Stimulated activated naive CD8-positive, alpha-beta T cell treated with anti-CD3 and anti-CD28 coated beads, Interleukin-15, amount 100 ng/mL, for 72 hours (primary cell): ENCODE data around the gene HSD17B14.

Experiments
- ATAC-seq: fragments of 150-1000 bp; cut with Tn5 transposase; 2 replicates; pipeline ENCODE4 v1.10.0; 2021; ENCODE audit warnings: mild to moderate bottlenecking, moderate library complexity
- DNase-seq, 2 donors: peaks; one replicate each; pipeline ENCODE4 v3.0.0; 2021 to 2022
- H3K27ac Mint-ChIP-seq, 2 donors: one replicate each; pipeline ENCODE4 v1.8.0; 2022; ENCODE audit warnings: mild to moderate bottlenecking in 2 of 2, mixed read lengths in 2 of 2, moderate library complexity in 2 of 2
- H3K27me3 Mint-ChIP-seq: one replicate; pipeline ENCODE4 v1.8.0; 2022; ENCODE audit warnings: mixed read lengths
- H3K4me1 Mint-ChIP-seq: one replicate; pipeline ENCODE4 v1.8.0; 2022; ENCODE audit warnings: mild to moderate bottlenecking, mixed read lengths
- H3K4me3 Mint-ChIP-seq, 2 donors: one replicate each; pipeline ENCODE4 v1.8.0; 2022; ENCODE audit warnings: mild to moderate bottlenecking in 2 of 2, mixed read lengths in 2 of 2, moderate library complexity in 1 of 2
- H3K9me3 Mint-ChIP-seq, 2 donors: one replicate each; pipeline ENCODE4 v1.8.0; 2022; ENCODE audit warnings: mixed read lengths in 2 of 2

HSD17B14 gene

DNA sequence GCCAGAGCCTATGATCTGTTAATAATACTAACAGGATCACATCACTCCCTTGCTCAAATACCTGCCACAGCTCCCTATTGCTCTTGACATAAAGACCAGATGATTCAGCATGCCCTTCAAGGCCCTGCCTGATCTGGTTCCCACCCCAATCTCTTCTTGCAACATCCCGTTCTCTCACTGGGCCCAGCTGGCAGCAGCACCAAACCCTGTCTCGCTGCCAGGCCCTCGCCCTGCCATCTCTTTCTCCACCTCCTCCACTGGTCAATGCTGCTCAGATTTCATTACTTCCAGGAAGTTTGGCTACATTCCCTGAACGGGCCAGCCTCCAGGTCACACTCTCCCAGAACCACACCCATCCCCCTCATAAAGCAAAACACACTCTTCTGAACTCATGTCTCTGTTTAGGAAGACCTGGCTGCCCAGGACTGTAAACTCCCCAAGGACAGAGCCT, 16.9 kb downstream of the HSD17B14 start:
- no peak for DNase-seq
- Mint-ChIP-seq H3K9me3 (no peaks in the 10 kb centered on the region), H3K27ac (peak overlapping the region in 1 of 2 donors; percentile 5), H3K4me3 (no peak overlapping the region), H3K4me1 (peaks cover 13% of the 10 kb centered on the region), H3K27me3 (no peaks in the 10 kb centered on the region)
- no peak for ATAC-seq

DNA sequence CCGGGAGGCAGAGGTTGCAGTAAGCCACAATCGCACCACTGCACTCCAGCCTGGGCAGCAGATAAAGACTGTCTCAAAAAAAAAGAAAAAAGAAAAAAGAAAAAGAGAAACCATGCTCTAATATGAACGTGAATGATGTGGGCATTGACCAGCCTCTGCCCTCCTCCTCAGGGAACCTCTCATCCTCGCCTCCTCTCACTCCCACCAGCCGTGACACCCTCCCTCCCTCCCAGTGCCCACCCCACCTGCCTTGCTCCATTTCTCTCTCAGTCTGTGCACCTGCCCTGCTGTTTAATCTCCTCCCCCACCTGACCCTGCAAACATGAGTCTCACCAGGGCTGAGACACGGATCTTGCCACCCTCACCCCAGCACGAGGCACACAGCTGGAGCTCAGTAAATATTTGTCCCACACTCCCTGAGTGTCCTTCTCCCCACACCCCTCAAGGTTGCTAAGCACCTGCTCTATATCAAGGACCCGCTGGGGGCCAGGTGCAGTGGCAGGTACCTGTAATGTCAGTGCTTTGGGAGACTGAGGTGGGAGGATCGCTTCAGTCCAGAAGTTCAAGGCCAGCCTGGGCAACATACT, 18.0 kb downstream of the HSD17B14 start:
- Mint-ChIP-seq H3K27ac (no peak overlapping the region), H3K4me1 (peaks cover 13% of the 10 kb centered on the region), H3K9me3 (no peaks in the 10 kb centered on the region), H3K27me3 (no peaks in the 10 kb centered on the region), H3K4me3 (no peak overlapping the region)
- DNase-seq (no peak), ATAC-seq (no peak)

DNA sequence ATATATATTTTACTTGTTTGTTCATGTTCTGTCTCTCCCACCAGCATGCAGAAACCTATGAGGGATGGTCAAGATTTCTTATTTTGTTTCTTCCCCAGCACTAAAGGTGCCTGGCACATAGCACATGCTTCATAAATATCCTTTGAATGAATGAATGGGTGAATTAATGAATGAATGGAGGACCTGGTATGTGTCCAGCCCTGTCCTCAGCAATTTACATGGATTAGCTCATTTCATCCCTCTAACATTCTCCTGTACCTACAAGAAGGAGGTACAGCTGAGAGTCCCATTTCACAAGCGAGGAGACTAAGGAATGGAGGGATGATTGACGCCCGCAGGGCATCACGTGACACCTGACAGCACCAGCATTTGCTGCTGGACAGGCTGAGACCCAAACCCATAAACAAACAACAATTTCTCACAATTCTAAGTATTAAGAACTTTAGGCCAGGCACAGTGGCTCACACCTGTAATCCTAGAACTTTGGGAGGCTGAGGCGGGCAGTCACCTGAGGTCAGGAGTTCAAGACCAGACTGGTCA, 18.6 kb downstream of the HSD17B14 start:
- no peaks in the 10 kb centered on the region for H3K9me3 Mint-ChIP-seq
- DNase-seq: no peak
- no peak overlapping the region for H3K4me3 Mint-ChIP-seq
- H3K27me3 Mint-ChIP-seq: no peaks in the 10 kb centered on the region
- peaks cover 16% of the 10 kb centered on the region for H3K4me1 Mint-ChIP-seq
- H3K27ac Mint-ChIP-seq: no peak overlapping the region
- no peak for ATAC-seq

DNA sequence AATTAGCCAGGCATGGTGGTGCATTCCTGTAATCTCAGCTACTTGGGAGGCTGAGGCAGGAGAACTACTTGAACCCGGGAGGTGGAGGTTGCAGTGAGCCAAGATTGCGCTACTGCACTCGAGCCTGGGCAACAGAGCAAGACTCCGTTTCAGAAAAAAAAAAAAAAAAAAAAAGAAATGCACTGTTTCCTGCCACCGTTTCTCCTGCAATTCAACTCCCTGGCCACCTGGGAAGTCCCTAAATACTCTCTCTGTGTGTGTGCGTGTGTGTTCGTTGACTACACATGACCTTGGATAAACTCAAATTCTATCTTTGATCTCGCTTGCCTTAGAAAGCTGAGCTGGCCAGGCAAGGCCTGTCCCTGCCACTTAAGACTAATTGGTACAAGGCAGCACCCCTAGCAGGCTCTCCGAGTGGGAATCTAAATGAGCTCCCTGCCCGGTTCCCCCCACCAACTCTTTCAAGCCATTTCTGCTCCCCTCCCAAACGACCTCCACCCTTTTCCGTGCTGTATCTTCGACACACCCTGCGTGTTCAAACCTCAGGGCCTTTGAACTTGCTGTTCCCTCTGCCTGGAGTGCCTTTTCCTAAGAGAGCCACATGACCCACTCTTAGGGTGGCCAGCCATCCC, 20.3 kb downstream of the HSD17B14 start:
- Mint-ChIP-seq H3K27ac (peak overlapping the region in 1 of 2 donors; percentile 29), H3K4me3 (no peak overlapping the region), H3K4me1 (peaks cover 24% of the 10 kb centered on the region), H3K9me3 (no peaks in the 10 kb centered on the region), H3K27me3 (no peaks in the 10 kb centered on the region)
- peak; percentile 29 for ATAC-seq
- no peak for DNase-seq

DNA sequence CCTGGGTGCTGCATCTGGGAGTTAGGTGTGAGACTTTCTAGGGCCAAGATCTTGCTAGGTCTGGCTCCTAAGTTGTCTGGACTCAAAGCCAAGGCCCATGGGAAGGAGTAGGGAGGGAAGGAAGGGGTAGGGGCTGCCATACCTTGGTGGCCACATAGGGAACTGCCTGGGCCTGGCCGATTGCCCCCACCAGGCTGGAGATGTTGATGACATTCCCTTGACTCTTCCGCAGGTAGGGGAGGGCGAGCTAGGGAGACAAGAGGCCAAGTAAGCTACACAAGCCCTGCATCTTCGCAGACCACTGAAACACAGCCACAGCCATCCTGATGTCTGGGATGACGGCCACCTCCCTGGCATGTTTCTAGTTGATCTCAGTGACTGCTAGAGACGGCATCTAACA, 21.4 kb downstream of the HSD17B14 start:
- H3K9me3 Mint-ChIP-seq: no peaks in the 10 kb centered on the region
- no peak overlapping the region for H3K27ac Mint-ChIP-seq
- no peak for ATAC-seq
- H3K4me3 Mint-ChIP-seq: no peak overlapping the region
- no peaks in the 10 kb centered on the region for H3K27me3 Mint-ChIP-seq
- DNase-seq: no peak
- peaks cover 32% of the 10 kb centered on the region for H3K4me1 Mint-ChIP-seq

DNA sequence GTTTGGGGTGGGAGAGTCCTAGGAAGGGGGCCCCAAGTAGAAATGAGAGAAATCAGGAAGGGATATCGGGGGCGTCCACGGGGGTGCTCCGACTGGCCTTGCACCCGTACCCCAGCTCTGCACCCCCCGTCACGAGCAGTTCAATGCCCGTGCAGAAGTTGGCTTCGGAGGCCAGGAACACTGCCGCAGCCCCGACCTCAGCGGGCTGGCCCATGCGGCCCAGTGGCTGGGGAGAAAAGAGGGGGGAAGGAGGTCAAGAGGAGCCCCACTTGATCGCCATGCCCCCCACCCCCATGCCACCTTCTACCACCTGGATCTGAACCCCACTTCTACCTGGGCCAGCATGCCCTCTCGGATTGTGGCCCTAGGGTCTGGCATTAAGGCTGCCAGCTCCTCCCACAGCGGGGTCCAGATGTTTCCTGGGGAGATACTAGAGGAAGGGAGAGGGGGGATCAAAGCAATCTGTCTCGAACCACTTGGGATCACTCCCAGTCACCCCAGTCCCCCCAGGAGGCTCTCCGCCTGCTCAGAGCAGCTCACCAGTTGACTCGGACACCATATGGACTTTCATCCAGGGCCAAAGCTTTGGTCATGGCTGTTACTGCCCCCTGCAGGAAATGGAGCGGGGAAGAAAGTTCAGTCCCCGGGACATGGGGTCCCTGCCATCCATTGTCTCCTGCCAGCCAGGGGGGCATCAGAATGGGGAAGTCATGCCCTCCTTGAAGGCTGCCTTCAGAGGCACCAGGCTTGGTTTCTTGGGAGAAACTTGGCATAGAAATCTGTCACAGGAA, 23.0 kb downstream of the HSD17B14 start:
- H3K27ac Mint-ChIP-seq: no peak overlapping the region
- DNase-seq: no peak
- ATAC-seq: no peak
- no peak overlapping the region for H3K4me3 Mint-ChIP-seq
- H3K9me3 Mint-ChIP-seq: no peaks in the 10 kb centered on the region
- peaks cover 45% of the 10 kb centered on the region for H3K4me1 Mint-ChIP-seq
- H3K27me3 Mint-ChIP-seq: no peaks in the 10 kb centered on the region

DNA sequence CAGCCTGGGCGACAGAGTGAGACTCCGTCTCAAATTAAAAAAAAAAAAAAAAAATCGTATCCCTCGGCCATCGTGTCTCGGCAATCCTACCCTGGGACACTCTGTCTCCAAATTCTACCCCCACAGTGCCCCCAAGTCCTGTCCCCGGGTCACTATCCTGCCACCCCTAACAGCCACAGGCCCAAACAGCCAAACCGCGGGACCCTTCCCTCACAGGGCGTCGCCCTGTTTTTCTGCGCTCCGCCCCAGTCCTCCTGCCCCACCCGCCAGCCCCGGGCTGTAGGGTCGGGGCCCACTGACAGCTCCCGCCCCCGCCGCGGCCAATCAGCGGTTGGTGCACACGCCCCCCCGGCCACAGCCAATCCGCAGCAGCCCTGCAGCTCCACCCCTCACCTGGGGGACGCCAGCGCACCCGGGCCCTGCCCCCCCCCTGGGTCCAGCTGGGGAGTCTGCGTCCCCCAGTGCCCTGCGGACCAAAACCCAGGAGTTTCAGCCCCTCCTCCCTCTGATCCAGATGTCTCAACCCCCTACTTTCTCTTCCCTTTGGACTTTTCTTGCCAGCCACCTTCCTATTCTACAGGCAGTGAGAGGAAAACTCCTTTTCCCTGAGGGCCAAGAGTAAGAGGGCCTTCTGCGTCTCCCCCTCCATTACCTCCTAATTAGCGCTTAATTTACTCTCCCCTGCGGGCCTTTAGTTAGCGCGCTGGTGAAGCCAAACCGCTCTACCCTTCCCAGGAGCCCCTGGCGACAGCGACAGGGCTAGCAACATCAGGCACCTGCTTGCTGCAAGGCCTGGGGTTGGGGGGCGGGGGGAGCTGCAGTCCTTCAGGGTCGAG, 24.0 kb downstream of the HSD17B14 start:
- ATAC-seq (peak; percentile 71), DNase-seq (peak; percentile 74 to 78)
- no peaks in the 10 kb centered on the region for H3K9me3 Mint-ChIP-seq
- H3K27me3 Mint-ChIP-seq: no peaks in the 10 kb centered on the region
- H3K4me3 Mint-ChIP-seq: peak overlapping the region; percentile 90 to 91
- H3K4me1 Mint-ChIP-seq: peaks cover 55% of the 10 kb centered on the region
- peak overlapping the region; percentile 19 to 90 for H3K27ac Mint-ChIP-seq

DNA sequence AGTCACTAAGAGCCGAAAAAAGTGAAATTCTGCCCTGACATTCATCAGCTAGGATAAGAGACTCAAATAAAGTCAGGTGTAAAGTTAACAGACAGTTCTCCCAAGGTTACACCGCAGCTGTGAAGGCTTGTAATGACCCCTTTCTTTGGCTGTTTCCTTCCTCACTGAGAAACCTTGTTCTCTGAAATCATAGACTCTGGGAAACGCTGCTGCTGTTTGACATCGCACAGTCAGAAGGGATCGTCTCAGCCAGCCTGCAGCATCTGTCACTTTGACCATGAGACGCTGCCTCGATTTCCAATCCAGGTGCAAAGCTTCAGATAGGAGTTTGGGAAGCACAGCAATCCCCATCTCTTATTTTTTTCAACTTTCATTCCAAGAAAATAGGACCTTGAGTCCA, 26.1 kb downstream of the HSD17B14 start:
- DNase-seq: no peak
- ATAC-seq: no peak
- Mint-ChIP-seq H3K27me3 (no peaks in the 10 kb centered on the region), H3K4me3 (peak overlapping the region; percentile 96 to 97), H3K27ac (peak overlapping the region; percentile 97 to 98), H3K4me1 (peaks cover 57% of the 10 kb centered on the region), H3K9me3 (no peaks in the 10 kb centered on the region)

DNA sequence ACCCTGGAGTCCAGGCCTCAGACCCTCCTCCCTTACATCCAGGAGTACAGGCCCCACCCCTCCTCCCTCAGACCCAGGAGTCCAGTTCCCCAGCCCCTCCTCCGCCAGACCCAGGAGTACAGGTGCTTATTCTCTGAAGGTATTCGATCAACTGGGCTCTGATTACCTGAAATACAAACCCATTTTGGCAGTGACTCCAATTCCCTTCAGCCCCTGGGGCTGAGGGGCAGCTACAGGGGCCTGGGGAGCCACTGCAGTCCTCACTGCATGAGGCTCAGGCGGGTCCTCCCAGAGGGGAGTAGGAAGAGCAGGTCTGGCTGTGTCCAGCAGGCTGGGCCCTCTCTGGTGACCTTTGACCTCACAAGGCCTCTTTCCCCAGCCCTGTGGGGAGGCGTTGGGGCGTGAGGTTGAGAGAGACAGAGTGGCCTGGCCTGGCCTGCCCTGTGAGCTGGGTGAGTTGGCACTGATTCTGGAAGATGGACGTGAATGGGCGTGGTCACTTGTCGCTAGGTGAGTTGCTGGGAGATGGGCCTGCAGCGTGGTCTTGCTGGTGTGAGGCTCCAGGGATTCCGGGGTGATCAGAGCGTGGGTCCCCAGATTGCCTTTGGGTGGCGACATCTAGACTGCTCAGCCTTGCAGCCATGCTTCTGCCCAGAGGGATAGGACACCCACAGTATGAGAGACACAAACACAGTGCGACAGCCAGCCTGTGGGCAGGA, 28.5 kb downstream of the HSD17B14 start:
- H3K4me3 Mint-ChIP-seq: no peak overlapping the region
- no peaks in the 10 kb centered on the region for H3K27me3 Mint-ChIP-seq
- H3K9me3 Mint-ChIP-seq: no peaks in the 10 kb centered on the region
- H3K4me1 Mint-ChIP-seq: peaks cover 54% of the 10 kb centered on the region
- peak overlapping the region in 1 of 2 donors; percentile 31 for H3K27ac Mint-ChIP-seq
- ATAC-seq: no peak
- no peak for DNase-seq

DNA sequence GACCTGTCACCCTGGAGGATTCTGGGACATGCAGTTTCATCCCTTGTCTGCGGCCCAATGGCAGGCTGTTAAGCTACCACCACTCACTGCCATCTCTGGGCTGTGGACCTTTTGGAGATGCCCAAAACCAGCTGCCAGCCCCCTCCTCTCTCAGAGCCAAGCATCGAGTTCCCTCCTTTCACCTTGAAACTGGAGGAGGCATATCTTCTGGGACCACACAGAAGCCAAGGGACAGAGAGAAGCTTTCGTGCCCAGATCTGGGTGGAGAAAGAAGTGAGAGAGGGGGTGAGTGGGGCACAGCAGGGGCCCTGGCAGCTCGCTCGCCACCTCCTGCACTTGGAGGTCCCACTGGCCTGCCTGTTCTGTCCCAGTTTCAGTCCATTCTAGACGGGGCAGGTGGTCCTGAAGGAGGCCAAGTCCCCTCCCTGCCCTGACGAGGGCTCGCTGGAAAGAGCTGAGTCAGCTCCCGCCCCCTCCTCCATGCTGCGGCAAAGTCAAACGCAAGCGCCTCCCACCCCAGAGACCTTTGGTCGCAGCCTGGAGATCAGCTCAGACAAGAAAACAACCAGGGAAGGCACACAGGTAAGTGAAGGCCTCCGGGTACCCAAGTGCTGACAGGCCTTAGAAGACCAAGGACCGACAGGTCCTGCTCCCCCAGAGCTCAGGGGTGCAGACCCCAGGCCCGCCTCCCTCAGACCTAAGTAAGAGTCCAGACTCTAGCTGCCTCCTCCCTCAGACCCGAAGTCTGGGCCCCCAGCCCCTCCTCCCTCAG, 29.3 kb downstream of the HSD17B14 start:
- Mint-ChIP-seq H3K4me1 (peaks cover 46% of the 10 kb centered on the region), H3K9me3 (no peaks in the 10 kb centered on the region), H3K4me3 (no peak overlapping the region), H3K27ac (no peak overlapping the region), H3K27me3 (no peaks in the 10 kb centered on the region)
- DNase-seq (no peak), ATAC-seq (no peak)

DNA sequence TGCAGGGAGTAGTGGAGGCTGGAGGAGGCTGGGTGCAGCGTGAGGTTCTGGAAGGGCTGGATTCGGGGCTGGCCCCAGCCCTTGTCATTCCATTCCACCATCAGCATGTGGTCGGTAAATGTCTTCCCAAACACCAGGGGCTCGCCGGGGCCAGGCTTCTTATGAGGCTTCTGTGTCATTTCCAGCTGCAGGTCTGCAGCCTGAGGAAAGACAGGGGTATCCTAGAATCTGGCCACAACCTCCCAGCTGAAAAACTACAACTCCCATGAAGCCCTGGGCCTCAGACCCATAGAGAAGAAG, 29.8 kb downstream of the HSD17B14 start:
- no peak overlapping the region for H3K27ac Mint-ChIP-seq
- ATAC-seq: no peak
- no peaks in the 10 kb centered on the region for H3K9me3 Mint-ChIP-seq

DNA sequence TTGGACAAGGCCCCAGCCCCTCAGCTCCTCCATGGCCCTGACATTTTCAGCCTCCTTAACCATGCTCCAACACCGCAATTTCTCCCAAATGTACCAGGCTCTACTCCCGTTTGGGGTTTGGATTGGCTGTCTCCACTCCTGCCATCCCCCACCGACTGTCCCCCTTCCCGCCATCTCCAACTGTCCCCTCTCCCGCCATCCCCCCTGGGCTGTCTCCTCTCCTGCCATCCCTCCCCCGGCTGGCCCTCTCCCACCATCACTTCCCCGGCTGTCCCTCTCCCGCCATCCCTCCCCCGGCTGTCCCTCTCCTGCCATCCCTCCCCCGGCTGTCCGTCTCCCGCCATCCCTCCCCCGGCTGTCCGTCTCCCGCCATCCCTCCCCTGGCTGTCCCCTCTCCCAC, 30.8 kb downstream of the HSD17B14 start:
- H3K4me3 Mint-ChIP-seq: no peak overlapping the region
- no peaks in the 10 kb centered on the region for H3K9me3 Mint-ChIP-seq

More for the DNA sequence above, 29.8 kb downstream of the HSD17B14 start:
- peak; percentile 31 to 33 for DNase-seq
- Mint-ChIP-seq H3K4me3 (no peak overlapping the region), H3K27me3 (no peaks in the 10 kb centered on the region), H3K4me1 (peaks cover 45% of the 10 kb centered on the region)

DNA sequence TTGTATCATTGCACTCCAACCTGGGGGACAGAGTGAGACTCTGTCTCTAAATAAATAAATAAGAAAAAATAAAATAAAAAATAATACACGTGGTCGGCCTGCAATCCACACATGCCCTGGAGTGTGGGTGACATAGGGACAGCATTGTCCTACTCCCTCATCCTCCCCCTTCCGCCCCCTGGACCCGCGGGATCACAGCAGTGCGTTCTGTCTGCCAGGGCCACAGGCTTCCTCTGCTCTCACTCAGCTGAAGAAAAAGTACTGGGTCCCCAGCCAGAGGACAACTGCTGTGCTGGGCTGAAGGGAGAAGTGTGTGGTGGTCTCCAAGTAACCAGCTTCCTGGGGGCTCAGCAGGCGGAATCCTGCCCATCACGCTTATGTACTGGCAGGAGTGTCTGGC, 31.8 kb downstream of the HSD17B14 start:
- ATAC-seq: no peak
- Mint-ChIP-seq H3K27ac (no peak overlapping the region), H3K9me3 (no peaks in the 10 kb centered on the region), H3K4me3 (no peak overlapping the region), H3K4me1 (peaks cover 33% of the 10 kb centered on the region), H3K27me3 (no peaks in the 10 kb centered on the region)
- no peak for DNase-seq

More for the DNA sequence above, 30.8 kb downstream of the HSD17B14 start:
- ATAC-seq: no peak
- no peak for DNase-seq
- H3K27ac Mint-ChIP-seq: no peak overlapping the region
- peaks cover 43% of the 10 kb centered on the region for H3K4me1 Mint-ChIP-seq
- H3K27me3 Mint-ChIP-seq: no peaks in the 10 kb centered on the region

DNA sequence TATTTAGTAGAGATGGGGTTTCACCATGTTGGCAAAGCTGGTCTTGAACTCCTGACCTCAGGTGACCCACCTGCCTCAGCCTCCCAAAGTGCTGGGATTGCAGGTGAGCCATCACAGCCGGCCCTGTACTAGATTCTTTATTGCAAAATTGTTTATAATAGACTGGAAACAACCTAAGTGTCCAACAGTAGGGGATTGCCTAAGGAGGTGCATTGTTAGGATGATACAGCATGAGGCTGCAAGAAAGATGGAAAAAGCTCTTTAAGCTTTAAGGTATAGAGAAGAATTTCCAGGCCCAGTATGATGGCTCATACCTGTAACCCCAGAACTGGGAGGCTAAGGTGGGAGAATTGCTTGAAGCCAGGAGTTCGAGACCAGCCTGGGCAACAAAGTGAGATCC, 33.7 kb downstream of the HSD17B14 start:
- DNase-seq (no peak), ATAC-seq (no peak)
- Mint-ChIP-seq H3K9me3 (no peaks in the 10 kb centered on the region), H3K27me3 (no peaks in the 10 kb centered on the region), H3K27ac (no peak overlapping the region), H3K4me1 (peaks cover 17% of the 10 kb centered on the region), H3K4me3 (no peak overlapping the region)
